ENCODE measurements around the gene C6orf120. TPM values are rescaled to one million over a fixed set of nuclear protein-coding genes. Genes with fewer than 3 reads are reported as not detected.

C6orf120 gene
- total and polyA plus RNA-seq, 9 of the 15 experiments (the other 6 are each of a cell fraction or from before 2014, with no cell fraction given) = 7.7 to 44.9 (median 34.8) TPM

DNA sequence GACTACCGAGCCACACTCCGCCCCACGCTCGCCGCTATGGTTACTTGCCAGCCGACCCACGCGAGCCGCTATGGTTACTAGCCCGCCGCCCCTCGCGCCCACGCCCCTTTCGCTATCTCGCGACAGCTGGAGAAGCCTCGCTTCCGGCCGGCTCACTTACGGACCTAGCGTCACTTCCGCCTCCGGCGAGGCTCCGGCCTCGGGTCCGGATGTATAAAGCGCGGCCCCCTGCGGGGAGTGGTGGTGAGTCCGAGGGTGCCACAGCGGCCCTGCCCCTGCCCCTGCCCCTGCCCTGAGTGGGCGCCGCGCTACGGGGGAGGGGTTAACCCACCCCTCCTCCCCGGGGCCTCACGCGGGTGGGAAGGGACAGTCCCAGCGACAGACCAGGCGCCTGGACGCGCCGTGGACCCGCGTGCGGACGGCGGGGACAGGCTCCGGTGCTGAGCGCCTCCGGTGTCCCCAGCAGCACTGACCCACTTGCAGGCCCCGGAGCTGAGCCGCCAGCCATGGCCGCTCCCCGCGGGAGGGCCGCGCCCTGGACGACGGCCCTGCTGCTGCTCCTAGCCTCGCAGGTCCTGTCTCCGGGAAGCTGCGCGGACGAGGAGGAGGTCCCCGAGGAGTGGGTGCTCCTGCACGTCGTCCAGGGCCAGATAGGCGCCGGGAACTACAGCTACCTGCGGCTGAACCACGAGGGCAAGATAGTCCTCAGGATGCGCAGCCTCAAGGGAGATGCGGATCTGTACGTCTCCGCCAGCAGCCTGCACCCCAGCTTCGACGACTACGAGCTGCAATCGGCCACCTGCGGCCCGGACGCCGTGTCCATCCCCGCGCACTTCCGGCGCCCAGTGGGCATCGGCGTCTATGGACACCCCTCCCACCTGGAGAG is at the start of gene C6orf120, which contains the start of gene WDR27 (continued):
- TF ChIP-seq JUN (IDR thresholded peaks at IDR 0.05; ENCODE audit: borderline replicate concordance, low read depth, low read length) (peak; percentile 40; the same call in 1 of the 2 replicates), JUN (CRISPR knock-in tag; IDR thresholded peaks at IDR 0.05; ENCODE audit: borderline replicate concordance) (peak; percentile 81), ZFP36 (IDR thresholded peaks at IDR 0.05; ENCODE audit: low read depth, low read length, partially characterized antibody) (no peak), ZNF143 (CRISPR knock-in tag; IDR thresholded peaks at IDR 0.05) (no peak; the same call in 1 of the 2 replicates), ZBTB40 (IDR thresholded peaks at IDR 0.05) (peak; percentile 97), ZBTB40 (CRISPR knock-in tag; IDR thresholded peaks at IDR 0.05) (no peak), FOXK2 (conservative IDR thresholded peaks at IDR 0.05 in 1 of 2, IDR thresholded peaks at IDR 0.05 in 1 of 2; ENCODE audit: low read depth in 2 of 2) (peak; percentile 21 to 62; a peak in 3 of 4 replicates), ASH1L (IDR thresholded peaks at IDR 0.05; ENCODE audit: borderline replicate concordance, low read depth, partially characterized antibody) (no peak), PHF20 (IDR thresholded peaks at IDR 0.05; ENCODE audit: partially characterized antibody) (peak; percentile 85), PRPF4 (IDR thresholded peaks at IDR 0.05; ENCODE audit: insufficient read depth, low read depth, low read length, poor library complexity, severe bottlenecking) (peak; percentile 76), ZNF224 (CRISPR knock-in tag; IDR thresholded peaks at IDR 0.05) (no peak), PTRF (tag; IDR thresholded peaks at IDR 0.05) (no peak), E2F4 (CRISPR knock-in tag; IDR thresholded peaks at IDR 0.05; ENCODE audit: low read depth) (no peak), EHMT2 (IDR thresholded peaks at IDR 0.05) (no peak)
- TF ChIP-seq, protein P1, sequence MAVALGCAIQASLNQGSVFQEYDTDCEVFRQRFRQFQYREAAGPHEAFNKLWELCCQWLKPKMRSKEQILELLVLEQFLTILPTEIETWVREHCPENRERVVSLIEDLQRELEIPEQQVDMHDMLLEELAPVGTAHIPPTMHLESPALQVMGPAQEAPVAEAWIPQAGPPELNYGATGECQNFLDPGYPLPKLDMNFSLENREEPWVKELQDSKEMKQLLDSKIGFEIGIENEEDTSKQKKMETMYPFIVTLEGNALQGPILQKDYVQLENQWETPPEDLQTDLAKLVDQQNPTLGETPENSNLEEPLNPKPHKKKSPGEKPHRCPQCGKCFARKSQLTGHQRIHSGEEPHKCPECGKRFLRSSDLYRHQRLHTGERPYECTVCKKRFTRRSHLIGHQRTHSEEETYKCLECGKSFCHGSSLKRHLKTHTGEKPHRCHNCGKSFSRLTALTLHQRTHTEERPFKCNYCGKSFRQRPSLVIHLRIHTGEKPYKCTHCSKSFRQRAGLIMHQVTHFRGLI (CRISPR knock-in tag; IDR thresholded peaks at IDR 0.05) = no peak

All from K562 (cell line).